GM18867 (cell line): Measurements from ENCODE around the gene BMPR1B.

Experiments used
- ATAC-seq: cut with Tn5 transposase; IDR thresholded peaks from one replicate; pipeline ENCODE4 v1.9.1; 2021; ENCODE audit warnings: mild to moderate bottlenecking, moderate library complexity; ENCODE audit not compliant: unreplicated experiment

The BMPR1B gene

GRCh38 chr4:94762326-94762725 lies 4.6 kb downstream of the BMPR1B start:
- peak; percentile 59 for ATAC-seq

- no peak for ATAC-seq
Measured at GRCh38 chr4:94763005-94763404, 5.2 kb downstream of the BMPR1B start.

- ATAC-seq, result no peak
Measured at GRCh38 chr4:94763500-94763899, 5.7 kb downstream of the BMPR1B start.

GRCh38 chr4:94764069-94764468 lies 6.3 kb downstream of the BMPR1B start:
- no peak for ATAC-seq

- ATAC-seq, result no peak
Measured at GRCh38 chr4:94765174-94765573, 7.4 kb downstream of the BMPR1B start.

GRCh38 chr4:94765648-94766047 lies 7.9 kb downstream of the BMPR1B start:
- no peak for ATAC-seq

- ATAC-seq, result no peak
Measured at GRCh38 chr4:94766856-94767255, 9.1 kb downstream of the BMPR1B start.

GRCh38 chr4:94767446-94767845 lies 9.7 kb downstream of the BMPR1B start:
- no peak for ATAC-seq

- no peak for ATAC-seq
Measured at GRCh38 chr4:94782707-94783106, 25.0 kb downstream of the BMPR1B start.

- ATAC-seq, result no peak
Measured at GRCh38 chr4:94791701-94792100, 33.9 kb downstream of the BMPR1B start.

- ATAC-seq, result no peak
Measured at GRCh38 chr4:94798808-94799207, 41.1 kb downstream of the BMPR1B start.

- ATAC-seq, result no peak
Measured at GRCh38 chr4:94801016-94801415, 43.3 kb downstream of the BMPR1B start.

- no peak for ATAC-seq
Measured at GRCh38 chr4:94802091-94802490, 44.3 kb downstream of the BMPR1B start.

GRCh38 chr4:94803181-94803580 lies 45.4 kb downstream of the BMPR1B start:
- ATAC-seq, result no peak

- no peak for ATAC-seq
Measured at GRCh38 chr4:94804650-94805049, 46.9 kb downstream of the BMPR1B start.

- ATAC-seq, result no peak
Measured at GRCh38 chr4:94806376-94806775, 48.6 kb downstream of the BMPR1B start.

GRCh38 chr4:94811643-94812042 lies 53.9 kb downstream of the BMPR1B start:
- ATAC-seq, result no peak

- ATAC-seq, result no peak
Measured at GRCh38 chr4:94813221-94813620, 55.5 kb downstream of the BMPR1B start.

GRCh38 chr4:94814237-94814636 lies 56.5 kb downstream of the BMPR1B start:
- ATAC-seq, result no peak

GRCh38 chr4:94819371-94820168 lies 61.8 kb downstream of the BMPR1B start:
- no peak for ATAC-seq

GRCh38 chr4:94826206-94826605 lies 68.5 kb downstream of the BMPR1B start:
- ATAC-seq, result no peak

GRCh38 chr4:94827481-94828110 lies 69.8 kb downstream of the BMPR1B start:
- ATAC-seq, result no peak

GRCh38 chr4:94828882-94829281 lies 71.1 kb downstream of the BMPR1B start:
- ATAC-seq, result no peak
